GM23248 (cell line): Measurements from ENCODE around the gene AVPI1. TPM values are rescaled to one million over a fixed set of nuclear protein-coding genes. Genes with fewer than 3 reads are reported as not detected.

Source experiments
- DNase-seq: peaks from one replicate; pipeline ENCODE4 v3.0.0-alpha.2; 2015
- H2AFZ ChIP-seq: fragments of 200-600 bp; sonication (generic); 2 replicates; pipeline ENCODE4 v1.6.1; 2016; ENCODE audit warnings: antibody characterized with exemption
- H3F3A ChIP-seq: fragments of 200-600 bp; sonication (generic); 2 replicates; pipeline ENCODE4 v1.6.1; 2016; ENCODE audit warnings: mild to moderate bottlenecking, antibody characterized with exemption, mixed run types; ENCODE audit not compliant: insufficient read depth
- H3K27ac ChIP-seq: fragments of 200-600 bp; sonication (generic); 2 replicates; pipeline ENCODE4 v1.5.1; 2016; ENCODE audit warnings: mild to moderate bottlenecking
- H3K27me3 ChIP-seq: fragments of 200-600 bp; sonication (generic); replicated peaks from 2 replicates; pipeline ENCODE4 v1.6.1; 2016; ENCODE audit warnings: mild to moderate bottlenecking; ENCODE audit not compliant: insufficient read depth
- H3K36me3 ChIP-seq: fragments of 200-600 bp; sonication (generic); 2 replicates; pipeline ENCODE4 v1.6.1; 2016; ENCODE audit warnings: low read depth, mild to moderate bottlenecking
- H3K4me1 ChIP-seq: fragments of 200-600 bp; sonication (generic); 2 replicates; pipeline ENCODE4 v1.6.1; 2016; ENCODE audit warnings: mild to moderate bottlenecking; ENCODE audit not compliant: insufficient read depth
- H3K4me2 ChIP-seq: fragments of 200-600 bp; sonication (generic); one replicate; pipeline ENCODE4 v1.6.1; 2016; ENCODE audit warnings: mild to moderate bottlenecking; ENCODE audit not compliant: unreplicated experiment
- H3K4me3 ChIP-seq: fragments of 200-600 bp; sonication (generic); 2 replicates; pipeline ENCODE4 v1.5.1; 2016; ENCODE audit warnings: mild to moderate bottlenecking
- H3K79me2 ChIP-seq: fragments of 200-600 bp; sonication (generic); 2 replicates; pipeline ENCODE4 v1.6.1; 2016; ENCODE audit warnings: mild to moderate bottlenecking; ENCODE audit not compliant: insufficient read depth
- H3K9ac ChIP-seq: fragments of 200-600 bp; sonication (generic); 2 replicates; pipeline ENCODE4 v1.6.1; 2016; ENCODE audit warnings: mild to moderate bottlenecking
- H3K9me2 ChIP-seq: fragments of 200-600 bp; sonication (generic); 2 replicates; pipeline ENCODE4 v1.6.1; 2016; ENCODE audit warnings: mixed run types, mild to moderate bottlenecking, moderate library complexity; ENCODE audit not compliant: insufficient read depth
- H3K9me3 ChIP-seq: fragments of 200-600 bp; sonication (generic); one replicate; pipeline ENCODE4 v1.6.1; 2017; ENCODE audit warnings: low read depth
- H4K20me1 ChIP-seq: fragments of 200-600 bp; sonication (generic); 2 replicates; pipeline ENCODE4 v1.6.0; 2016; ENCODE audit not compliant: insufficient read depth
- EZH2 ChIP-seq: fragments of 200-600 bp; sonication (generic); IDR thresholded peaks from 2 replicates; pipeline ENCODE4 v1.6.1; 2018; ENCODE audit warnings: antibody characterized with exemption, mild to moderate bottlenecking; ENCODE audit not compliant: insufficient read depth, poor library complexity, severe bottlenecking
- EZH2phosphoT487 ChIP-seq: fragments of 200-600 bp; sonication (generic); IDR thresholded peaks from 2 replicates; pipeline ENCODE4 v1.6.1; 2018; ENCODE audit warnings: antibody characterized with exemption, moderate library complexity, mild to moderate bottlenecking, low read depth; ENCODE audit not compliant: insufficient read depth
- WGBS, 2 experiments: methylation state at CpG; one replicate each; pipeline ENCODE4 v1.1.6; 2015 to 2017; ENCODE audit warnings: low lambda C conversion rate in 2 of 2, low coverage in 1 of 2; ENCODE audit errors: missing lambda C conversion rate in 2 of 2; 5-methylcytosine and 5-hydroxymethylcytosine counted together
- in situ Hi-C: fragments of 300-500 bp; cut with MboI; formaldehyde crosslinking; loops from 2 replicates; pipeline ENCODE4 v1.15.0; 2020
- polyA plus RNA-seq: library from polyadenylated mRNA; unstranded; fragments of >200 nt; fragmentation: Nextera tagmentation; extraction: Ambion mirVana; gene quantifications from 2 replicates; pipeline ENCODE4 v1.2.1, GENCODE V29; 2016
- total RNA-seq: library from RNA; depleted of rRNA; stranded (reverse); fragments of >200 nt; shearing (Covaris generic); gene quantifications from 2 replicates; pipeline ENCODE4 v1.2.3, GENCODE V29; 2014

Gene AVPI1
- total and polyA plus RNA-seq, 2 experiments from 2014 or later, result 31.4 to 33.8 TPM

DNA sequence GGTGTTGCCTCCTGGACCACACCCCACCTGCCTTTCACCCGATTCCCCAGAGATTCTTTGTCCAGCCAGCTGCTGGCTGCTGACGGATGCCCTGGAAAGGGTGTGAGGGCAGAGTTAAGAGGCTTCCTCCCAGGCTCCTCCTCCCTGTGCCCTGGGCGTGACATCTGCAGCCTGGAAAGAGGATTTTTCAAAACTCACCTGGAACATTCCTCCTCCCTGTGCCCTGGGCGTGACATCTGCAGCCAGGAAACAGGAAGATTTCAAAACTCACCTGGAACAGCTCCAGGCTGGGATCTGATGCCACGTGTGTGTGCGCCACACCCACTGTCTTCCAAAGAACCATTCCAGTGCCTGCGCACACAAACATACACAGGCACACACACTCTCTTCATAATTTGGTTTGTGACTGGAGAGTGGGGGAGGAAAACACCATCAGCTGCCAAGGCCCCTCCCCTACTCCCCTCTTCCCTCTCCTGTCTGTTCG is 31.7 kb upstream of the AVPI1 start:
- H3K4me1 ChIP-seq, result peaks cover 33% of the 10 kb centered on the region
- no peak for TF ChIP-seq EZH2
- TF ChIP-seq EZH2phosphoT487, result no peak
- in situ Hi-C loops, result no loop called here
- no peaks in the 10 kb centered on the region for H3K9me3 ChIP-seq
- peaks cover 19% of the 10 kb centered on the region for H3F3A ChIP-seq
- H3K27ac ChIP-seq, result no peak overlapping the region
- DNase-seq, result peak; percentile 49
- H2AFZ ChIP-seq, result no peak overlapping the region
- H3K9ac ChIP-seq, result peak overlapping the region; percentile 28; the same call in 1 of the 2 replicates
- H3K4me2 ChIP-seq, result peak overlapping the region; percentile 5
- H3K27me3 ChIP-seq, result no peaks in the 10 kb centered on the region
- WGBS, 2 experiments, result 37 to 42% methylated on average over 8 of the region's 8 CpGs
- peaks cover 14% of the 10 kb centered on the region for H3K36me3 ChIP-seq
- H3K9me2 ChIP-seq, result no peaks in the 10 kb centered on the region
- no peak overlapping the region for H3K4me3 ChIP-seq
- H3K79me2 ChIP-seq, result peaks cover 42% of the 10 kb centered on the region
- no peaks in the 10 kb centered on the region for H4K20me1 ChIP-seq

DNA sequence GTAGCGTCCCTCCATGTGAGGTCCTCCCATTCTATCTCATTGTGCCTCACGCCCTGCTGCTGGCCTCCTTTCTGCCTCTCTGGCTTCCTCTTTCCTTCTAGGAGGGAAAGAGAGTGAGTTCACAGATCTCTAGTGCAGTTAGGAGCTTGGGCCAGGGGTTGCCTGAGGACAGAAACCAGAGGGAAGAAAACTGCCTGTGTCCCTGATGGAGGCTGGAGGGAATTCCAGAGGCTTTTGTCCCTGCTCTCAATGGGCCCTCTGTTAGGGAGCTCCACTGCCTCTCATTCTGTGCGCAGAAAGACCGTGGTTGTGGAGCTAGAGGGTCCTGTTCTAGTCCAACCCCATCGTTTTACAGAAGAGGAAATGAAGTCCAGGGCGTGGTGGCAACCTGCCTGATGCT is 31.1 kb upstream of the AVPI1 start:
- no peak overlapping the region for H3K4me3 ChIP-seq
- H3K27me3 ChIP-seq, result no peaks in the 10 kb centered on the region
- 30 to 42% methylated on average over 6 of the region's 6 CpGs for WGBS, 2 experiments
- H3K27ac ChIP-seq, result no peak overlapping the region
- in situ Hi-C loops, result no loop called here
- H3K9me2 ChIP-seq, result no peaks in the 10 kb centered on the region
- TF ChIP-seq EZH2 (no peak), EZH2phosphoT487 (no peak)
- peaks cover 33% of the 10 kb centered on the region for H3K4me1 ChIP-seq
- H3K36me3 ChIP-seq, result peaks cover 14% of the 10 kb centered on the region
- H3K9me3 ChIP-seq, result no peaks in the 10 kb centered on the region
- DNase-seq, result no peak
- H3F3A ChIP-seq, result peaks cover 19% of the 10 kb centered on the region
- H4K20me1 ChIP-seq, result no peaks in the 10 kb centered on the region
- H3K9ac ChIP-seq, result peak overlapping the region; percentile 28; the same call in 1 of the 2 replicates
- H3K79me2 ChIP-seq, result peaks cover 42% of the 10 kb centered on the region
- no peak overlapping the region for H2AFZ ChIP-seq
- H3K4me2 ChIP-seq, result peak overlapping the region; percentile 5

DNA sequence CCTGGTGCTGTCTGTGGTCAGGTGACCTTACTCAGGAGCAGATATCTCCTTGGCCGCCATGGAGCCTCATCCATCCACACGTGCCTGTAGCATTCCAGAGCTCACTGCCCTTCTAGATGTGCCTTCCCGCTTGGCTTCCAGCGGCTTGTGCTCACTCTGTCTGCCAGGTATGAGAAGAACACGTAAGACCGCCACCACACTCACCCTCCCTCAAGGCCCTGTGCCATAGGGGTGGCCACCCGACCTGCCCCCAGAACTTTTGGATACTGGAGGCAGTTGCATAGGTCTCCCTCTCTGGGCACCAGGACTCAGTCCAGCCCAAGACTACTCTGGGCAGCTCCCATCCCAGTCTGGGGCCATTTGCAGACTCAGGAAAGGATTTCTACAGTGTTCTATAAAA is 30.6 kb upstream of the AVPI1 start:
- Histone ChIP-seq H3K27me3 (no peaks in the 10 kb centered on the region), H3K9me3 (no peaks in the 10 kb centered on the region), H4K20me1 (no peaks in the 10 kb centered on the region), H3K27ac (no peak overlapping the region), H3K9me2 (no peaks in the 10 kb centered on the region), H3K4me2 (no peak overlapping the region), H3K4me3 (no peak overlapping the region), H3K36me3 (peaks cover 14% of the 10 kb centered on the region), H3K79me2 (peaks cover 42% of the 10 kb centered on the region), H2AFZ (no peak overlapping the region), H3K9ac (no peak overlapping the region), H3F3A (peaks cover 19% of the 10 kb centered on the region), H3K4me1 (peaks cover 33% of the 10 kb centered on the region)
- WGBS, 2 experiments, result 79 to 83% methylated on average over 7 of the region's 7 CpGs
- TF ChIP-seq EZH2 (no peak), EZH2phosphoT487 (no peak)
- in situ Hi-C loops, result no loop called here
- DNase-seq, result no peak

DNA sequence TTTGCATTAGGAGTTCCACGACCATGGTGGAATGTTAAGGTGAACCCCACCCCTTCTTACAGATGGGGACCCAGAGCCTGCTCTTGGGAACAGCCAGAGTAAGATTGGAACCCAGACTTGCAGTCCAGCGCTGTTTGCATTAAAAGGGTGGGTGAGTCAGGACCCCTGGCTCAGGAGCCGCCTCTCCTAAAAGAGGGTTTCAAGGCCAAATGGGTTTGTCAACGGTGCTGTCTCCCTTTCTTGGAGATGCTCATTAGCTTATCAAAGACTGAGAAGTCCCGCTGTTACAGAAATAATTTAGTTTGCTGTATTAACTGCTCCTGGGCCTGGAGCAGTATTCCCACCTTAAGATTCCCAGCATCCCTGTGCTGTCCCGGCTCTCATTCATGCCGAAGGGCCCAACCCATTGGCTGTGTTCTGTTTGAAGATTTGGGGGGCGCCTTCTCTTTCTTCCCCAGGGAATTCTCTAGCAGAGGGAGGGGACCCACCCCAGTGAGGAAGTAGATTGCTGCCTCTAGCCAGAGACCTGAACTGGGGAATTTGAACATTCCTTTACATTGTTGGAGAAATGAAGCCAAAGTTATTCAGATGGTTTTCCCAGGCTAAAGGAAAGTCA is 28.3 kb upstream of the AVPI1 start:
- H3K79me2 ChIP-seq, result peaks cover 42% of the 10 kb centered on the region
- H3K9me3 ChIP-seq, result no peaks in the 10 kb centered on the region
- H3K4me3 ChIP-seq, result peak overlapping the region; percentile 73
- no peaks in the 10 kb centered on the region for H3K9me2 ChIP-seq
- H3K4me1 ChIP-seq, result peaks cover 33% of the 10 kb centered on the region
- no peaks in the 10 kb centered on the region for H4K20me1 ChIP-seq
- WGBS, 2 experiments, result 7 to 9% methylated on average over 8 of the region's 8 CpGs
- H3K4me2 ChIP-seq, result peak overlapping the region; percentile 93
- H3K27ac ChIP-seq, result peak overlapping the region; percentile 95
- H2AFZ ChIP-seq, result no peak overlapping the region
- H3K36me3 ChIP-seq, result peaks cover 14% of the 10 kb centered on the region
- H3K9ac ChIP-seq, result peak overlapping the region; percentile 97
- in situ Hi-C loops, result no loop called here
- TF ChIP-seq EZH2 (no peak), EZH2phosphoT487 (no peak)
- H3F3A ChIP-seq, result peaks cover 10% of the 10 kb centered on the region
- no peaks in the 10 kb centered on the region for H3K27me3 ChIP-seq
- peak; percentile 56 for DNase-seq
